Right renal cortex interstitium (tissue), 3 donors: ENCODE data around the gene GMDS. TPM values are rescaled to one million over a fixed set of nuclear protein-coding genes. Genes with fewer than 3 reads are reported as not detected.
"Not testable (repeated sequence)": the region's sequence is repeated elsewhere in the genome, so short reads cannot be mapped to it uniquely, and the experiment has no call there.

Experiments
- DNase-seq, 3 donors: peaks; one replicate each; pipeline ENCODE4 v3.0.0-alpha.2; 2013; ENCODE audit warnings: low read depth in 3 of 3, low spot score in 2 of 3
- polyA plus RNA-seq, 3 donors: library from polyadenylated mRNA; unstranded; fragments of 120-200 nt; gene quantifications; one replicate each; pipeline ENCODE4 v1.2.1, GENCODE V29; 2013; ENCODE audit not compliant: insufficient read length in 3 of 3

The GMDS gene
- polyA plus RNA-seq, 3 donors, result 70.8 to 90.1 (median 74.0) TPM

GRCh38 chr6:1678201-1678600 is 567.2 kb downstream of the GMDS start:
- no peak for DNase-seq

GRCh38 chr6:1672379-1672778 is 573.0 kb downstream of the GMDS start:
- no peak for DNase-seq

- DNase-seq, result no peak
These were observed 574.5 kb downstream of the GMDS start for GRCh38 chr6:1670711-1671462.

GRCh38 chr6:1669996-1670395 is 575.4 kb downstream of the GMDS start:
- no peak for DNase-seq

GRCh38 chr6:1668456-1668855 is 576.9 kb downstream of the GMDS start:
- DNase-seq, result not testable (repeated sequence)

GRCh38 chr6:1667805-1668175 is 577.6 kb downstream of the GMDS start:
- DNase-seq, result no peak

GRCh38 chr6:1667012-1667804 is 578.2 kb downstream of the GMDS start:
- DNase-seq, result no peak

- no peak for DNase-seq
These were observed 580.2 kb downstream of the GMDS start for GRCh38 chr6:1665214-1665613.

- DNase-seq, result no peak
These were observed 581.1 kb downstream of the GMDS start for GRCh38 chr6:1664329-1664728.

GRCh38 chr6:1663511-1663910 is 581.9 kb downstream of the GMDS start:
- DNase-seq, result no peak

GRCh38 chr6:1662534-1662933 is 582.9 kb downstream of the GMDS start:
- DNase-seq, result no peak

- DNase-seq, result no peak
These were observed 585.6 kb downstream of the GMDS start for GRCh38 chr6:1659816-1660215.

- DNase-seq, result no peak
These were observed 587.0 kb downstream of the GMDS start for GRCh38 chr6:1658212-1659005.

GRCh38 chr6:1657771-1658165 is 587.6 kb downstream of the GMDS start:
- no peak for DNase-seq

GRCh38 chr6:1657116-1657770 is 588.2 kb downstream of the GMDS start:
- DNase-seq, result peak in 1 of 3 donors; percentile 56

- no peak for DNase-seq
These were observed 591.4 kb downstream of the GMDS start for GRCh38 chr6:1654054-1654453.

- DNase-seq, result no peak
These were observed 592.6 kb downstream of the GMDS start for GRCh38 chr6:1652842-1653241.

- DNase-seq, result no peak
These were observed 594.0 kb downstream of the GMDS start for GRCh38 chr6:1651362-1651761.

GRCh38 chr6:1645466-1646185 is 599.8 kb downstream of the GMDS start:
- no peak for DNase-seq

GRCh38 chr6:1644516-1645060 is 600.8 kb downstream of the GMDS start:
- DNase-seq, result no peak
